ENCODE measurements around the gene SUGP1. TPM values are rescaled to one million over a fixed set of nuclear protein-coding genes. Genes with fewer than 3 reads are reported as not detected.

The SUGP1 gene
- total and polyA plus RNA-seq, 2 of the 4 experiments (the other 2 are of a cell fraction), result 33.2 to 35.8 TPM

DNA sequence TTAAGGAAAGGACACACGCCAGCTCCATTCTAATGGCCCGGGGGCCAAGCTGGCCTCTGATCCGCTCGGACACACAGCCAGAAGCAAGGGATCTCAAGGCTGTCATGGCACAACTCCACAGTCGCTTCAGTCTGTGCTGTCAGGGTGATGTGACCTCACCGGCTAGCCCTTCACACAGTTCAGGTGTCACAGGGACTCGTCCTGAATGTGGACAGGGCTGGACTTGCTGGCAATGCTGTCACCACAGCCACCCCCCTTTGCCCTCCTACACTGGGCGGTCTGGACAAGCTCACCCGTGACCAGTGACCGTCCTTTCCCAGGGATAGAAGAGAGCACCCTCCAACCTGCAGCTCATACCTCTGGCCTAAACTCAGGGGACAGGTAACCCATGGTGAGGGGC lies 15.2 kb downstream of the SUGP1 start:
- Histone ChIP-seq H3K56ac (ENCODE audit: extremely low read depth, insufficient read depth, low read length) (no peak overlapping the region), H3K9ac (ENCODE audit: low read depth, low read length) (no peak overlapping the region), H3K4me1 (ENCODE audit: control insufficient read depth, insufficient read depth, low read length) (no peaks in the 10 kb centered on the region), H4K20me1 (ENCODE audit: insufficient read depth, low read length) (peaks cover 2% of the 10 kb centered on the region; the same call in 1 of the 2 replicates), H3K27me3 (ENCODE audit: control insufficient read depth, insufficient read depth, low read length) (no peaks in the 10 kb centered on the region), H3K4me3 (ENCODE audit: insufficient read depth, low read depth, low read length) (no peak overlapping the region), H3K36me3 (ENCODE audit: control insufficient read depth, insufficient read depth, low read length) (peaks cover 68% of the 10 kb centered on the region), H3K14ac (replicated peaks; ENCODE audit: low read depth, low read length) (no peak overlapping the region), H3K18ac (ENCODE audit: low read depth, low read length) (no peak overlapping the region), H2BK15ac (ENCODE audit: low read depth, low read length) (no peak overlapping the region), H4K8ac (ENCODE audit: low read depth in 2 of 2, low read length in 2 of 2) (no peak overlapping the region), H2BK5ac (ENCODE audit: low read depth, low read length, poor library complexity, severe bottlenecking) (no peak overlapping the region), H4K5ac (ENCODE audit: low read depth, low read length) (no peak overlapping the region), H3K4ac (ENCODE audit: low read depth, low read length) (no peak overlapping the region), H4K91ac (ENCODE audit: insufficient read depth, low read depth, low read length) (no peak overlapping the region), H3K79me1 (ENCODE audit: low read depth in 1 of 2, low read length in 2 of 2) (peaks cover 3 to 13% of the 10 kb centered on the region in 2 experiments; a peak in 2 of 4 replicates), H2AK5ac (ENCODE audit: low read depth, low read length) (no peak overlapping the region), H3K27ac (ENCODE audit: insufficient read depth, low read length) (no peak overlapping the region), H3K23ac (ENCODE audit: low read depth, low read length) (no peak overlapping the region), H2BK120ac (ENCODE audit: low read depth, low read length) (no peak overlapping the region), H2AK9ac (replicated peaks; ENCODE audit: low read depth, low read length, poor library complexity) (no peak overlapping the region), H3K4me2 (ENCODE audit: low read depth, low read length) (no peak overlapping the region), H2AFZ (replicated peaks; ENCODE audit: low read length, poor library complexity) (no peak overlapping the region), H3K9me3 (ENCODE audit: control insufficient read depth, insufficient read depth, low read length) (no peaks in the 10 kb centered on the region), H3K9me1 (ENCODE audit: insufficient read depth, low read length) (0 out of 2 replicates have a peak, but pooled peaks cover 3% of the 10 kb centered on the region), H2BK20ac (ENCODE audit: low read depth, low read length) (no peak overlapping the region)
- WGBS, 2 experiments (ENCODE audit: extremely low coverage in 2 of 2, insufficient read length in 1 of 2), result 91% methylated on average over 5 of the region's 10 CpGs; no CpG with 5 or more reads in 1 of the 2 experiments
- no TSS peak for BruUV-seq (replicated peaks)
- ATAC-seq (ENCODE audit: low read depth), result no peak
- no peak for TF ChIP-seq FOS (IDR thresholded peaks at IDR 0.05; ENCODE audit: low read depth, low read length)
- TF ChIP-seq MAZ (IDR thresholded peaks at IDR 0.05; ENCODE audit: borderline replicate concordance, low read depth, low read length), result no peak
- no peak for TF ChIP-seq MAFK (IDR thresholded peaks at IDR 0.05; ENCODE audit: low read depth, low read length)
- no peak for TF ChIP-seq RFX5 (IDR thresholded peaks at IDR 0.05; ENCODE audit: low read depth, low read length)
- no peak for TF ChIP-seq CHD1 (IDR thresholded peaks at IDR 0.05; ENCODE audit: low read depth, low read length)
- TF ChIP-seq, protein P1, sequence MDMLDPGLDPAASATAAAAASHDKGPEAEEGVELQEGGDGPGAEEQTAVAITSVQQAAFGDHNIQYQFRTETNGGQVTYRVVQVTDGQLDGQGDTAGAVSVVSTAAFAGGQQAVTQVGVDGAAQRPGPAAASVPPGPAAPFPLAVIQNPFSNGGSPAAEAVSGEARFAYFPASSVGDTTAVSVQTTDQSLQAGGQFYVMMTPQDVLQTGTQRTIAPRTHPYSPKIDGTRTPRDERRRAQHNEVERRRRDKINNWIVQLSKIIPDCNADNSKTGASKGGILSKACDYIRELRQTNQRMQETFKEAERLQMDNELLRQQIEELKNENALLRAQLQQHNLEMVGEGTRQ (IDR thresholded peaks at IDR 0.05; ENCODE audit: low read depth, low read length), result no peak
- no peak for TF ChIP-seq CEBPB (IDR thresholded peaks at IDR 0.05; ENCODE audit: low read depth, low read length)
- no peak for TF ChIP-seq RCOR1 (IDR thresholded peaks at IDR 0.05; ENCODE audit: insufficient replicate concordance, low read length)
- TF ChIP-seq SMC3 (IDR thresholded peaks at IDR 0.05; ENCODE audit: low read depth, low read length), result no peak
- TF ChIP-seq, protein P2, sequence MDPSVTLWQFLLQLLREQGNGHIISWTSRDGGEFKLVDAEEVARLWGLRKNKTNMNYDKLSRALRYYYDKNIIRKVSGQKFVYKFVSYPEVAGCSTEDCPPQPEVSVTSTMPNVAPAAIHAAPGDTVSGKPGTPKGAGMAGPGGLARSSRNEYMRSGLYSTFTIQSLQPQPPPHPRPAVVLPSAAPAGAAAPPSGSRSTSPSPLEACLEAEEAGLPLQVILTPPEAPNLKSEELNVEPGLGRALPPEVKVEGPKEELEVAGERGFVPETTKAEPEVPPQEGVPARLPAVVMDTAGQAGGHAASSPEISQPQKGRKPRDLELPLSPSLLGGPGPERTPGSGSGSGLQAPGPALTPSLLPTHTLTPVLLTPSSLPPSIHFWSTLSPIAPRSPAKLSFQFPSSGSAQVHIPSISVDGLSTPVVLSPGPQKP (IDR thresholded peaks at IDR 0.05; ENCODE audit: borderline replicate concordance, low read depth, low read length), result no peak
- TF ChIP-seq NFE2L2 (IDR thresholded peaks at IDR 0.05; ENCODE audit: low read depth, low read length), result no peak
- no peak for TF ChIP-seq RAD21 (IDR thresholded peaks at IDR 0.05; ENCODE audit: low read length)
- TF ChIP-seq BHLHE40 (IDR thresholded peaks at IDR 0.05; ENCODE audit: low read depth, low read length), result no peak
- TF ChIP-seq, protein P3, sequence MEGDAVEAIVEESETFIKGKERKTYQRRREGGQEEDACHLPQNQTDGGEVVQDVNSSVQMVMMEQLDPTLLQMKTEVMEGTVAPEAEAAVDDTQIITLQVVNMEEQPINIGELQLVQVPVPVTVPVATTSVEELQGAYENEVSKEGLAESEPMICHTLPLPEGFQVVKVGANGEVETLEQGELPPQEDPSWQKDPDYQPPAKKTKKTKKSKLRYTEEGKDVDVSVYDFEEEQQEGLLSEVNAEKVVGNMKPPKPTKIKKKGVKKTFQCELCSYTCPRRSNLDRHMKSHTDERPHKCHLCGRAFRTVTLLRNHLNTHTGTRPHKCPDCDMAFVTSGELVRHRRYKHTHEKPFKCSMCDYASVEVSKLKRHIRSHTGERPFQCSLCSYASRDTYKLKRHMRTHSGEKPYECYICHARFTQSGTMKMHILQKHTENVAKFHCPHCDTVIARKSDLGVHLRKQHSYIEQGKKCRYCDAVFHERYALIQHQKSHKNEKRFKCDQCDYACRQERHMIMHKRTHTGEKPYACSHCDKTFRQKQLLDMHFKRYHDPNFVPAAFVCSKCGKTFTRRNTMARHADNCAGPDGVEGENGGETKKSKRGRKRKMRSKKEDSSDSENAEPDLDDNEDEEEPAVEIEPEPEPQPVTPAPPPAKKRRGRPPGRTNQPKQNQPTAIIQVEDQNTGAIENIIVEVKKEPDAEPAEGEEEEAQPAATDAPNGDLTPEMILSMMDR (conservative IDR thresholded peaks at IDR 0.05; ENCODE audit: low read depth, low read length), result no peak
- CTCF ChIA-PET, result no interaction called here
- dilution Hi-C loops (cut with HindIII; ENCODE audit: low sequenced_read_pairs, unreplicated experiment) (no loop called here), in situ Hi-C loops (cut with MboI; ENCODE audit: low sequenced_read_pairs) (no loop called here), intact Hi-C loops (cut with micrococcal nuclease) (no loop called here)
- POLR2A ChIA-PET (ENCODE audit: unreplicated experiment), result no interaction called here
- no peak for DNase-seq

All from IMR-90 (cell line).